IMR-90 (cell line): ENCODE measurements around the gene ITGB2. TPM values are rescaled to one million over a fixed set of nuclear protein-coding genes. Genes with fewer than 3 reads are reported as not detected.
A peak's percentile ranks its signal among the peaks of the same experiment; 100 is the strongest.

Experiments used
- ATAC-seq: fragments of 200-7000 bp; cut with Tn5 transposase; 2 replicates; pipeline ENCODE4 v1.9.1; 2020; ENCODE audit warnings: low read depth, mild to moderate bottlenecking, moderate library complexity
- BruUV-seq: library from RNA; stranded (reverse); fragments of 400-500 nt; replicated peaks from 2 replicates; lab custom pipeline; 2021; lab: Mats Ljungman, UMichigan
- CTCF ChIA-PET: fragments of 300-600 bp; formaldehyde crosslinking; extraction: SDS; loops from one replicate; lab custom pipeline; 2021; ENCODE audit warnings: antibody characterized with exemption; lab: Yijun Ruan, JAX
- POLR2A ChIA-PET: fragments of 300-600 bp; sonication (Branson Sonifier 250); formaldehyde crosslinking; loops from one replicate; lab custom pipeline; 2022; ENCODE audit warnings: antibody characterized with exemption; ENCODE audit not compliant: unreplicated experiment; lab: Charles Lee
- DNase-seq: peaks from one replicate; pipeline ENCODE4 v3.0.0; 2013
- H2AFZ ChIP-seq: replicated peaks from 2 replicates; pipeline ENCODE3; 2013; ENCODE audit warnings: low read length, mild to moderate bottlenecking; ENCODE audit not compliant: poor library complexity
- H2AK5ac ChIP-seq: 2 replicates; pipeline ENCODE4 v1.6.1; 2013; ENCODE audit warnings: low read depth, low read length, inconsistent platforms
- H2AK9ac ChIP-seq: replicated peaks from 2 replicates; pipeline ENCODE3; 2013; ENCODE audit warnings: mild to moderate bottlenecking, low read depth, low read length, moderate library complexity; ENCODE audit not compliant: poor library complexity
- H2BK120ac ChIP-seq: 2 replicates; pipeline ENCODE4 v1.6.1; 2013; ENCODE audit warnings: low read depth, low read length, inconsistent platforms
- H2BK15ac ChIP-seq: 3 replicates; pipeline ENCODE4 v1.6.1; 2013; ENCODE audit warnings: low read depth, low read length, inconsistent platforms
- H2BK20ac ChIP-seq: 2 replicates; pipeline ENCODE4 v1.6.1; 2013; ENCODE audit warnings: low read depth, mild to moderate bottlenecking, inconsistent platforms, low read length, moderate library complexity
- H2BK5ac ChIP-seq: 2 replicates; pipeline ENCODE4 v1.6.1; 2013; ENCODE audit warnings: mild to moderate bottlenecking, low read depth, low read length, inconsistent platforms; ENCODE audit not compliant: poor library complexity, severe bottlenecking
- H3K14ac ChIP-seq: replicated peaks from 2 replicates; pipeline ENCODE4 v1.6.1; 2013; ENCODE audit warnings: low read depth, low read length, inconsistent platforms
- H3K18ac ChIP-seq: 2 replicates; pipeline ENCODE4 v1.6.1; 2013; ENCODE audit warnings: low read depth, low read length, control low read depth
- H3K23ac ChIP-seq: 2 replicates; pipeline ENCODE4 v1.6.1; 2013; ENCODE audit warnings: low read depth, low read length, inconsistent platforms
- H3K27ac ChIP-seq: 2 replicates; pipeline ENCODE4 v1.5.1; 2013; ENCODE audit warnings: mild to moderate bottlenecking, control low read depth, low read length; ENCODE audit not compliant: insufficient read depth
- H3K27me3 ChIP-seq: 2 replicates; pipeline ENCODE4 v1.6.1; 2013; ENCODE audit warnings: low read length; ENCODE audit not compliant: control insufficient read depth, insufficient read depth
- H3K36me3 ChIP-seq: 2 replicates; pipeline ENCODE4 v1.6.1; 2013; ENCODE audit warnings: low read length, mixed read lengths; ENCODE audit not compliant: control insufficient read depth, insufficient read depth
- H3K4ac ChIP-seq: 2 replicates; pipeline ENCODE4 v1.6.1; 2013; ENCODE audit warnings: low read depth, low read length, inconsistent platforms
- H3K4me1 ChIP-seq: 2 replicates; pipeline ENCODE4 v1.6.1; 2013; ENCODE audit warnings: low read length, mixed read lengths; ENCODE audit not compliant: control insufficient read depth, insufficient read depth
- H3K4me2 ChIP-seq: 2 replicates; pipeline ENCODE4 v1.6.1; 2013; ENCODE audit warnings: low read depth, mild to moderate bottlenecking, control low read depth, low read length, moderate library complexity
- H3K4me3 ChIP-seq: 2 replicates; pipeline ENCODE4 v1.5.1; 2013; ENCODE audit warnings: low read depth, mild to moderate bottlenecking, control low read depth, low read length, moderate library complexity; ENCODE audit not compliant: insufficient read depth
- H3K56ac ChIP-seq: 2 replicates; pipeline ENCODE4 v1.6.1; 2013; ENCODE audit warnings: low read length, inconsistent platforms; ENCODE audit not compliant: insufficient read depth; ENCODE audit errors: extremely low read depth
- H3K79me1 ChIP-seq, 2 experiments: 2 replicates each; pipeline ENCODE4 v1.6.1; 2013; ENCODE audit warnings: low read length in 2 of 2, inconsistent platforms in 1 of 2, low read depth in 1 of 2
- H3K9ac ChIP-seq: 2 replicates; pipeline ENCODE4 v1.6.1; 2013; ENCODE audit warnings: low read depth, low read length, control low read depth
- H3K9me1 ChIP-seq: 2 replicates; pipeline ENCODE4 v1.6.1; 2013; ENCODE audit warnings: low read length, inconsistent platforms; ENCODE audit not compliant: insufficient read depth
- H3K9me3 ChIP-seq: 2 replicates; pipeline ENCODE4 v1.6.1; 2013; ENCODE audit warnings: low read length; ENCODE audit not compliant: control insufficient read depth, insufficient read depth
- H4K20me1 ChIP-seq: 2 replicates; pipeline ENCODE4 v1.6.1; 2013; ENCODE audit warnings: low read length, inconsistent platforms; ENCODE audit not compliant: insufficient read depth
- H4K5ac ChIP-seq: 2 replicates; pipeline ENCODE4 v1.6.1; 2013; ENCODE audit warnings: mild to moderate bottlenecking, low read depth, low read length, control low read depth
- H4K8ac ChIP-seq, 2 experiments: 2 replicates each; pipeline ENCODE4 v1.6.1; 2013; ENCODE audit warnings: low read depth in 2 of 2, low read length in 2 of 2, control low read depth in 1 of 2, inconsistent platforms in 1 of 2
- H4K91ac ChIP-seq: 2 replicates; pipeline ENCODE4 v1.6.1; 2013; ENCODE audit warnings: low read depth, low read length, inconsistent platforms; ENCODE audit not compliant: insufficient read depth
- USF2 ChIP-seq: fragments of 150-350 bp; IDR thresholded peaks from 2 replicates; pipeline ENCODE4 v1.6.1; 2017; ENCODE audit warnings: mild to moderate bottlenecking, antibody characterized with exemption, low read length, low read depth
- WGBS, 2 experiments: methylation state at CpG; one replicate each; pipeline versions ENCODE4 v1.1.5 to v1.1.7; 2013; ENCODE audit warnings: missing lambda C conversion rate in 2 of 2; ENCODE audit not compliant: insufficient read length in 1 of 2; ENCODE audit errors: extremely low coverage in 2 of 2; 5-methylcytosine and 5-hydroxymethylcytosine counted together
- dilution Hi-C: fragments of 300-500 bp; cut with HindIII; formaldehyde crosslinking; loops from one replicate; pipeline ENCODE4 v1.14.3; 2018; ENCODE audit warnings: low sequenced_read_pairs; ENCODE audit not compliant: unreplicated experiment
- in situ Hi-C: fragments of 300-500 bp; cut with MboI; formaldehyde crosslinking; loops from 3 replicates; pipeline ENCODE4 v1.14.3; 2019; ENCODE audit warnings: low sequenced_read_pairs, inconsistent platforms, mixed read lengths
- intact Hi-C: fragments of 100-400 bp; cut with micrococcal nuclease; formaldehyde crosslinking; loops from 2 replicates; pipeline ENCODE4 v1.10.0; 2022
- polyA plus RNA-seq, 3 experiments: library from polyadenylated mRNA; depleted of rRNA; stranded (reverse); fragments of >200 nt; gene quantifications; 2 replicates each; pipeline ENCODE4 v1.2.3, GENCODE V29; 2012; ENCODE audit warnings: low replicate concordance in 1 of 3
- total RNA-seq: library from RNA; depleted of rRNA; stranded (reverse); fragments of >200 nt; gene quantifications from 2 replicates; pipeline ENCODE4 v1.2.3, GENCODE V29; 2012

The ITGB2 gene
- total and polyA plus RNA-seq, 2 of the 4 experiments (the other 2 are of a cell fraction), result 0.14 TPM; not detected in 1

- no peak overlapping the region for H3K4me2 ChIP-seq
- DNase-seq (no peak), ATAC-seq (no peak)
- peak overlapping the region; percentile 61 for H2AK9ac ChIP-seq
- H4K91ac ChIP-seq, result no peak overlapping the region
- H3K4me1 ChIP-seq, result no peaks in the 10 kb centered on the region
- in situ Hi-C loops, result no loop called here
- H4K5ac ChIP-seq, result no peak overlapping the region
- H3K9me3 ChIP-seq, result no peaks in the 10 kb centered on the region
- peak overlapping the region; percentile 51 for H2AFZ ChIP-seq
- no peak overlapping the region for H2BK120ac ChIP-seq
- no peak overlapping the region for H3K18ac ChIP-seq
- H2BK15ac ChIP-seq, result no peak overlapping the region
- H3K4ac ChIP-seq, result no peak overlapping the region
- ChIA-PET CTCF (no interaction called here), POLR2A (no interaction called here)
- H3K4me3 ChIP-seq, result no peak overlapping the region
- no peak overlapping the region for H3K27ac ChIP-seq
- H3K9me1 ChIP-seq, result no peaks in the 10 kb centered on the region
- TF ChIP-seq USF2, result no peak
- H2BK5ac ChIP-seq, result no peak overlapping the region
- no peaks in the 10 kb centered on the region for H3K36me3 ChIP-seq
- no peak overlapping the region for H2AK5ac ChIP-seq
- BruUV-seq, result no TSS peak
- no peak overlapping the region for H3K23ac ChIP-seq
- H3K56ac ChIP-seq, result no peak overlapping the region
- intact Hi-C loops, result no loop called here
- peaks cover 76% of the 10 kb centered on the region for H3K27me3 ChIP-seq
- 84% methylated on average over 16 of the region's 25 CpGs; no CpG with 5 or more reads in 1 of the 2 experiments for WGBS, 2 experiments
- H3K14ac ChIP-seq, result no peak overlapping the region
- H4K8ac ChIP-seq, result no peak overlapping the region
- 0 out of 2 replicates have a peak, but pooled peaks cover 4% of the 10 kb centered on the region for H4K20me1 ChIP-seq
- dilution Hi-C loops, result no loop called here
- H3K9ac ChIP-seq, result no peak overlapping the region
- H2BK20ac ChIP-seq, result no peak overlapping the region
- no peaks in the 10 kb centered on the region for H3K79me1 ChIP-seq
These were observed 24.0 kb downstream of the ITGB2 start for GRCh38 chr21:44896561-44897286.
